OCI-LY1 (cell line): ENCODE data around the gene UGT1A5.

ENCODE experiments used
- H2AFZ ChIP-seq: fragments of 200-600 bp; sonication (generic), shearing (Covaris generic); 2 replicates; pipeline ENCODE4 v1.6.0; 2014; ENCODE audit warnings: antibody characterized with exemption, mild to moderate bottlenecking, low read length
- H3F3A ChIP-seq: fragments of 200-600 bp; sonication (generic), shearing (Covaris generic); 2 replicates; pipeline ENCODE4 v1.6.0; 2014; ENCODE audit warnings: mild to moderate bottlenecking, antibody characterized with exemption, low read length, moderate library complexity; ENCODE audit not compliant: insufficient read depth
- H3K27ac ChIP-seq: fragments of 200-600 bp; sonication (generic); 2 replicates; pipeline ENCODE4 v1.5.1; 2014; ENCODE audit warnings: low read length, mixed run types, mild to moderate bottlenecking, low read depth; ENCODE audit not compliant: poor library complexity, severe bottlenecking
- H3K27me3 ChIP-seq: fragments of 200-600 bp; sonication (generic); 2 replicates; pipeline ENCODE4 v1.6.0; 2014; ENCODE audit warnings: antibody characterized with exemption, mild to moderate bottlenecking, low read length, moderate library complexity; ENCODE audit not compliant: insufficient read depth
- H3K36me3 ChIP-seq: fragments of 200-600 bp; sonication (generic); 2 replicates; pipeline ENCODE4 v1.6.1; 2014; ENCODE audit warnings: mild to moderate bottlenecking, antibody characterized with exemption, low read length, moderate library complexity, mixed read lengths; ENCODE audit not compliant: insufficient read depth
- H3K4me1 ChIP-seq: fragments of 200-600 bp; sonication (generic); 2 replicates; pipeline ENCODE4 v1.5.1; 2014; ENCODE audit warnings: mild to moderate bottlenecking, low read length, moderate library complexity; ENCODE audit not compliant: insufficient read depth, severe bottlenecking
- H3K4me2 ChIP-seq: fragments of 200-600 bp; sonication (generic), shearing (Covaris generic); 2 replicates; pipeline ENCODE4 v1.6.1; 2014; ENCODE audit warnings: low read length
- H3K4me3 ChIP-seq: fragments of 200-600 bp; sonication (generic); 2 replicates; pipeline ENCODE4 v1.5.1; 2014; ENCODE audit warnings: low read length, low read depth, mild to moderate bottlenecking, mixed read lengths; ENCODE audit not compliant: poor library complexity, severe bottlenecking
- H3K79me2 ChIP-seq: fragments of 200-600 bp; shearing (Covaris generic); 2 replicates; pipeline ENCODE4 v1.6.1; 2016; ENCODE audit warnings: mixed run types, low read length, mixed read lengths; ENCODE audit not compliant: insufficient read depth
- H3K9ac ChIP-seq: fragments of 200-600 bp; sonication (generic), shearing (Covaris generic); 2 replicates; pipeline ENCODE4 v1.6.1; 2014; ENCODE audit warnings: mild to moderate bottlenecking, low read length, mixed read lengths
- H3K9me2 ChIP-seq: fragments of 200-600 bp; sonication (generic), shearing (Covaris generic); 2 replicates; pipeline ENCODE4 v1.6.1; 2014; ENCODE audit warnings: low read depth, mild to moderate bottlenecking, low read length, mixed read lengths
- H3K9me3 ChIP-seq: fragments of 200-600 bp; shearing (Covaris generic); 2 replicates; pipeline ENCODE4 v1.6.1; 2014; ENCODE audit warnings: low read length, mixed read lengths
- H4K20me1 ChIP-seq: fragments of 200-600 bp; sonication (generic), shearing (Covaris generic); 2 replicates; pipeline ENCODE4 v1.6.0; 2016; ENCODE audit warnings: mild to moderate bottlenecking, low read length; ENCODE audit not compliant: insufficient read depth
- CTCF ChIP-seq: fragments of 200-600 bp; sonication (generic), shearing (Covaris generic); IDR thresholded peaks from 2 replicates; pipeline ENCODE4 v1.5.1; 2017; ENCODE audit warnings: mild to moderate bottlenecking, antibody characterized with exemption, low read length, moderate library complexity, mixed read lengths
- EZH2 ChIP-seq: fragments of 200-600 bp; sonication (generic), shearing (Covaris generic); IDR thresholded peaks from 2 replicates; pipeline ENCODE4 v1.8.0; 2017; ENCODE audit warnings: borderline replicate concordance, mixed run types, mild to moderate bottlenecking, antibody characterized with exemption, low read length, moderate library complexity, mixed read lengths

Gene UGT1A5

GRCh38 chr2:233764761-233765160, 52.1 kb downstream of the UGT1A5 start:
- Histone ChIP-seq H3K79me2 (no peaks in the 10 kb centered on the region), H2AFZ (no peak overlapping the region), H3K27me3 (no peaks in the 10 kb centered on the region), H3K9me2 (no peaks in the 10 kb centered on the region), H3K9ac (no peak overlapping the region), H3K9me3 (no peaks in the 10 kb centered on the region), H3K4me3 (no peak overlapping the region), H3K4me2 (no peak overlapping the region), H3F3A (no peaks in the 10 kb centered on the region), H4K20me1 (no peaks in the 10 kb centered on the region), H3K36me3 (no peaks in the 10 kb centered on the region), H3K4me1 (no peaks in the 10 kb centered on the region), H3K27ac (no peak overlapping the region)
- no peak for TF ChIP-seq EZH2
- TF ChIP-seq CTCF = no peak

- no peaks in the 10 kb centered on the region for H3F3A ChIP-seq
- no peaks in the 10 kb centered on the region for H3K27me3 ChIP-seq
- TF ChIP-seq CTCF = no peak
- no peak for TF ChIP-seq EZH2
- H3K79me2 ChIP-seq = no peaks in the 10 kb centered on the region
- no peaks in the 10 kb centered on the region for H3K36me3 ChIP-seq
- H3K4me2 ChIP-seq = no peak overlapping the region
- no peak overlapping the region for H3K9ac ChIP-seq
- H3K9me3 ChIP-seq = no peaks in the 10 kb centered on the region
- no peaks in the 10 kb centered on the region for H4K20me1 ChIP-seq
- H3K4me1 ChIP-seq = no peaks in the 10 kb centered on the region
- no peak overlapping the region for H3K4me3 ChIP-seq
- no peak overlapping the region for H3K27ac ChIP-seq
- H2AFZ ChIP-seq = no peak overlapping the region
- no peaks in the 10 kb centered on the region for H3K9me2 ChIP-seq
Measured at GRCh38 chr2:233766416-233766815, 53.7 kb downstream of the UGT1A5 start.

- TF ChIP-seq CTCF (no peak), EZH2 (no peak)
- Histone ChIP-seq H3K9me2 (no peaks in the 10 kb centered on the region), H3K4me2 (no peak overlapping the region), H2AFZ (no peak overlapping the region), H3F3A (no peaks in the 10 kb centered on the region), H4K20me1 (no peaks in the 10 kb centered on the region), H3K9ac (no peak overlapping the region), H3K4me3 (no peak overlapping the region), H3K79me2 (no peaks in the 10 kb centered on the region), H3K4me1 (no peaks in the 10 kb centered on the region), H3K27me3 (no peaks in the 10 kb centered on the region), H3K36me3 (no peaks in the 10 kb centered on the region), H3K27ac (no peak overlapping the region), H3K9me3 (no peaks in the 10 kb centered on the region)
Measured at GRCh38 chr2:233768076-233768475, 55.4 kb downstream of the UGT1A5 start.
